Activated CD8-positive, alpha-beta T cell treated with anti-CD3 and anti-CD28 coated beads, Interleukin-2, amount 10 ng/mL, durations not matched to agents 7 days and 5 days (primary cell): Measurements from ENCODE around the gene SH3YL1. TPM values are rescaled to one million over a fixed set of nuclear protein-coding genes. Genes with fewer than 3 reads are reported as not detected.
"Not testable (repeated sequence)": the region's sequence is repeated elsewhere in the genome, so short reads cannot be mapped to it uniquely, and the experiment has no call there.

Experiments used
- ATAC-seq: fragments of 150-1000 bp; cut with Tn5 transposase; one replicate; pipeline ENCODE4 v1.10.0; 2021; ENCODE audit warnings: moderate library complexity
- CTCF ChIA-PET: fragments of 350-600 bp; sonication (Branson Sonifier 250); formaldehyde crosslinking; loops from one replicate; lab custom pipeline; 2021; ENCODE audit warnings: antibody characterized with exemption; lab: Charles Lee
- POLR2A ChIA-PET: fragments of 350-600 bp; sonication (Branson Sonifier 250); formaldehyde crosslinking; loops from one replicate; lab custom pipeline; 2021; ENCODE audit warnings: antibody characterized with exemption; lab: Charles Lee
- DNase-seq: peaks from one replicate; pipeline ENCODE4 v3.0.0-alpha.2; 2020
- H3K27ac Mint-ChIP-seq: one replicate; pipeline ENCODE4 v1.8.0; 2021; ENCODE audit warnings: mild to moderate bottlenecking, mixed read lengths
- H3K27me3 Mint-ChIP-seq: one replicate; pipeline ENCODE4 v1.8.0; 2021; ENCODE audit warnings: low read depth, mixed read lengths
- H3K36me3 Mint-ChIP-seq: one replicate; pipeline ENCODE4 v1.8.0; 2021; ENCODE audit warnings: low read depth, mixed read lengths
- H3K4me1 Mint-ChIP-seq: one replicate; pipeline ENCODE4 v1.8.0; 2021; ENCODE audit warnings: low read depth, mixed read lengths
- H3K4me3 Mint-ChIP-seq: one replicate; pipeline ENCODE4 v1.8.0; 2021; ENCODE audit warnings: mild to moderate bottlenecking, mixed read lengths
- H3K9me3 Mint-ChIP-seq: one replicate; pipeline ENCODE4 v1.8.0; 2022; ENCODE audit warnings: mixed read lengths; ENCODE audit not compliant: insufficient read depth
- total RNA-seq, 2 experiments: library from RNA; stranded (reverse); gene quantifications; one replicate each; pipeline ENCODE4 v1.2.3, GENCODE V29; 2021

Gene SH3YL1
- total RNA-seq, 2 experiments from 2014 or later: 10.9 to 13.2 TPM

DNA sequence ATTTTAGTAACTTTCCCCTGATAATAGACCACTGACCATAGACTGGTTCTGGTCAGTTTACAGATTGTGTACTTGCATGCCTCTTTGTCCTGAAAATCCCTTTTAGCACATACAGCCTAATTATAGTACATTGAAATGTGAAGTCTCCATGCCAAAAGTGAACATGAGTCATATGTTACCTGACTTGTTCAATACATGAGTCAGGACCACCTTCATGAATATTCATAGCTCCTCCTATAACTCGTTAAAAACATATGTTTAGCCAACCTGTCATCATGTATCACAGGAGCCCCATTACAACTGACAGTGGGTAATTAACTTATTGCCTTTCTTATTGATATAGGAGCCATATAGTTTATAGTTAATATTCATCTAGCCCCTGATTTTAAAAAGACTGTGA lies 78.6 kb downstream of the SH3YL1 start:
- Mint-ChIP-seq H3K4me3 (no peak overlapping the region), H3K9me3 (peaks cover 32% of the 10 kb centered on the region), H3K4me1 (no peaks in the 10 kb centered on the region), H3K27ac (no peak overlapping the region), H3K36me3 (peaks cover 3% of the 10 kb centered on the region), H3K27me3 (no peaks in the 10 kb centered on the region)
- ChIA-PET POLR2A (no interaction called here), CTCF (no interaction called here)
- ATAC-seq (no peak), DNase-seq (no peak)

GRCh38 chr2:184695-185094 lies 79.1 kb downstream of the SH3YL1 start:
- Mint-ChIP-seq H3K9me3 (peaks cover 32% of the 10 kb centered on the region), H3K27ac (no peak overlapping the region), H3K36me3 (peaks cover 3% of the 10 kb centered on the region), H3K27me3 (peaks cover 4% of the 10 kb centered on the region), H3K4me3 (no peak overlapping the region), H3K4me1 (no peaks in the 10 kb centered on the region)
- POLR2A ChIA-PET: no interaction called here
- ATAC-seq: no peak
- CTCF ChIA-PET: no interaction called here
- no peak for DNase-seq

DNA sequence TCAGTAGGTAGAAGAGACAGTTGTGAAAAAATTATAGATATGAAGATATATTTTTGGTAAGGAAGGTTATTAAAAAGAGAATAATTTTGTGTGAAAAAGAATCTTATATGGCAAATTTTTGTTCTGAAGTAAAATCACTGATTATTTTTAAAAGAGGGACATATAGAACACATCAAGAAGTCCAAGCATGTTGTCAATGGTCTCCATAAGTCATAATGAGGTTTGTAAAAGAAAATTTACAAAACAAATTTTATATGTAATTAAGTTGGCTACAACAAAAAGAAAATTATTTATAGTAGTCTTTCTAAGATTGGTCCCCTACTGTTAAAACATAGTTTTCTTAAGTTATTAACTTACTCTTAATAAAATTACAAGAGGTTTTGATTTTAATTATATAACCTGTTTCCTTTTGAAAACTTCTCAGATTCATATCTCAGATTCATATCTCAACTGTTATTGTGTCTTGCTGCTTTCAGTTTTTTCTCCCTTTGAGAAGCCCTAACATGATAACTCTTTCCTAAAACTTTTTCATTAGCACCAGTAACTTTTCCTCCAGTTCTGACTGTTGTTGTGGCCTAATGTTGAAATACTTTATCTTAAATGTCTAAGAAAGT lies 81.2 kb downstream of the SH3YL1 start:
- H3K9me3 Mint-ChIP-seq: peaks cover 26% of the 10 kb centered on the region
- POLR2A ChIA-PET: no interaction called here
- no peak overlapping the region for H3K27ac Mint-ChIP-seq
- no peak overlapping the region for H3K4me3 Mint-ChIP-seq
- DNase-seq (no peak), ATAC-seq (no peak)
- H3K27me3 Mint-ChIP-seq: peaks cover 8% of the 10 kb centered on the region
- H3K36me3 Mint-ChIP-seq: peaks cover 3% of the 10 kb centered on the region
- H3K4me1 Mint-ChIP-seq: peaks cover 1% of the 10 kb centered on the region
- CTCF ChIA-PET: no interaction called here

DNA sequence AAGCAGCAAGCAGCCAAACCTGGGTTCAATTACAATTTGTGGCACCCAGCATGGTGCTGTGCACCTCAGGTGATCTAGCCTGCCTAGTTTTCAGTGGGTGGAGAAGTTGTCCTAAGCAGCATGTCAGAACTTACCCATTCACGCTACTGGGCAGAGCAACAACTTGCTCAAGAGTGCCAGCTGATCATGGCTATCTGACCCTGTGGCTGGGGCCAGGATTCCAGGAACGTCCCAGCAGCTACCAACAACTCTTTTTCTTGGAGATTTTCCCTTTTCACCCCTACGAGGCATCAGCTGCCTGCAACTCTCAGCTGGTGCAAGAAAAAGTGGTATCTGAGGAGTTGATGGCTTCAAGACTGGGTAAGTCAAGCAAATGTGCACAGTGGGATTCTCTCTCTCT lies 83.5 kb downstream of the SH3YL1 start:
- ATAC-seq (no peak), DNase-seq (no peak)
- Mint-ChIP-seq H3K36me3 (peaks cover 3% of the 10 kb centered on the region), H3K27me3 (peaks cover 14% of the 10 kb centered on the region), H3K27ac (no peak overlapping the region), H3K9me3 (peaks cover 10% of the 10 kb centered on the region), H3K4me3 (no peak overlapping the region), H3K4me1 (peaks cover 24% of the 10 kb centered on the region)
- CTCF ChIA-PET: no interaction called here
- POLR2A ChIA-PET: no interaction called here

GRCh38 chr2:179886-180285 lies 83.9 kb downstream of the SH3YL1 start:
- Mint-ChIP-seq H3K9me3 (peaks cover 6% of the 10 kb centered on the region), H3K27me3 (peaks cover 19% of the 10 kb centered on the region), H3K27ac (no peak overlapping the region), H3K36me3 (peaks cover 5% of the 10 kb centered on the region), H3K4me1 (peaks cover 28% of the 10 kb centered on the region), H3K4me3 (no peak overlapping the region)
- DNase-seq (no peak), ATAC-seq (no peak)
- CTCF ChIA-PET: no interaction called here
- POLR2A ChIA-PET: no interaction called here

DNA sequence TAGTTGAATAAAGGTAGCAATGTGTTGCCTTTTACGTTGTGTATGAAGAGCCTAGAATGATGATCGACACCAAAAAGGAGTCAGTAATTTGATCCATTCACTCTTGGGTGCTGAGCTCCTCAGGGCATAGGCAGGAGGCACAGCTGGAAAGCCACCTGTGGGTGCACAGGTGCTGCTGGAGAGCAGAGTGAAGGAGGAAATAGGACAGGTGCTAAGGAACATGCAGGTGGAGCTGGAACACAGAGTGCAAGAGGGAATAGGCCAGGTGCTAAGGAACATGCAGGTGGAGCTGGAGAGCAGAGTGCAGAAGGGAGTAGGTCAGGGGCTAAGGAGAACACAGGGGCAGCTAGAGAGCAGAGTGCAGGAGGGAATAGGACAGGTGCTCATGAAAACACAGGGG lies 86.1 kb downstream of the SH3YL1 start:
- Mint-ChIP-seq H3K4me1 (peaks cover 28% of the 10 kb centered on the region), H3K4me3 (no peak overlapping the region), H3K27me3 (peaks cover 24% of the 10 kb centered on the region), H3K9me3 (peaks cover under 1% of the 10 kb centered on the region), H3K36me3 (peaks cover 3% of the 10 kb centered on the region), H3K27ac (no peak overlapping the region)
- ChIA-PET CTCF (interaction anchor here (1.5 kb wide), 1 partner anchor 69 kb away, joined by 4 read pairs; no protein-coding TSS in a partner anchor), POLR2A (no interaction called here)
- ATAC-seq (no peak), DNase-seq (no peak)

DNA sequence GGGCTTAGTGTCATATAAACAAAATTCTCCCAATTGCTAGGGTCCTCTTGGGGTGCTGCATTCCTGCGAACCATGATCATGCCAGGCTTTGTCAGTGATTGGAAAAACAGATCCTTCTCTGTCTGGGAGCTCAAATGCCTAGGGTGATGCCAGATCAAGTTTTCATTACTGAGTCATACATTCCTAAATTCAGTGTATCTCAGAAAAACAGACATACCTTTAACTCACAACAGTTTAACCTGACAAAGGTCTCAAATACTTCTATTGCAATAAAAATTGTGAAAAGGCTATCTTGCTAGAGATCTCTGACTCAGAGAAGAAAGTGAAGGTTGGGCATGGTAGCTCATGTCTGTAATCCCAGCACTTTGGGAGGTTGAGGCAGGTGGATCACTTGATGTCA lies 86.9 kb downstream of the SH3YL1 start:
- no peak overlapping the region for H3K27ac Mint-ChIP-seq
- peaks cover 3% of the 10 kb centered on the region for H3K36me3 Mint-ChIP-seq
- H3K4me3 Mint-ChIP-seq: no peak overlapping the region
- H3K4me1 Mint-ChIP-seq: peaks cover 28% of the 10 kb centered on the region
- peaks cover 24% of the 10 kb centered on the region for H3K27me3 Mint-ChIP-seq
- DNase-seq (no peak), ATAC-seq (no peak)
- CTCF ChIA-PET: interaction anchor here (0.9 to 1.4 kb wide), 3 partner anchors 17 to 460 kb away, joined by 3 read pairs; no protein-coding TSS in a partner anchor
- POLR2A ChIA-PET: no interaction called here
- H3K9me3 Mint-ChIP-seq: no peaks in the 10 kb centered on the region

- H3K4me3 Mint-ChIP-seq: peak overlapping the region; percentile 5
- DNase-seq: peak; percentile 80
- POLR2A ChIA-PET: no interaction called here
- peaks cover 3% of the 10 kb centered on the region for H3K36me3 Mint-ChIP-seq
- ATAC-seq: peak; percentile 99
- no peaks in the 10 kb centered on the region for H3K9me3 Mint-ChIP-seq
- CTCF ChIA-PET: interaction anchor here (0.8 to 2.1 kb wide), 6 partner anchors 17 to 461 kb away, joined by 3 to 6 read pairs (median 3); no protein-coding TSS in a partner anchor
- peak overlapping the region; percentile 11 for H3K27ac Mint-ChIP-seq
- peaks cover 28% of the 10 kb centered on the region for H3K4me1 Mint-ChIP-seq
- peaks cover 24% of the 10 kb centered on the region for H3K27me3 Mint-ChIP-seq
These were observed 87.7 kb downstream of the SH3YL1 start for GRCh38 chr2:175880-176820.

- DNase-seq (no peak), ATAC-seq (no peak)
- peaks cover 28% of the 10 kb centered on the region for H3K4me1 Mint-ChIP-seq
- H3K4me3 Mint-ChIP-seq: no peak overlapping the region
- ChIA-PET CTCF (interaction anchor here (1.4 to 2.1 kb wide), 3 partner anchors 157 to 461 kb away, joined by 3 to 6 read pairs (median 4); no protein-coding TSS in a partner anchor), POLR2A (no interaction called here)
- no peaks in the 10 kb centered on the region for H3K9me3 Mint-ChIP-seq
- peaks cover 24% of the 10 kb centered on the region for H3K27me3 Mint-ChIP-seq
- no peak overlapping the region for H3K27ac Mint-ChIP-seq
- peaks cover 3% of the 10 kb centered on the region for H3K36me3 Mint-ChIP-seq
These were observed 88.6 kb downstream of the SH3YL1 start for GRCh38 chr2:175161-175786.

DNA sequence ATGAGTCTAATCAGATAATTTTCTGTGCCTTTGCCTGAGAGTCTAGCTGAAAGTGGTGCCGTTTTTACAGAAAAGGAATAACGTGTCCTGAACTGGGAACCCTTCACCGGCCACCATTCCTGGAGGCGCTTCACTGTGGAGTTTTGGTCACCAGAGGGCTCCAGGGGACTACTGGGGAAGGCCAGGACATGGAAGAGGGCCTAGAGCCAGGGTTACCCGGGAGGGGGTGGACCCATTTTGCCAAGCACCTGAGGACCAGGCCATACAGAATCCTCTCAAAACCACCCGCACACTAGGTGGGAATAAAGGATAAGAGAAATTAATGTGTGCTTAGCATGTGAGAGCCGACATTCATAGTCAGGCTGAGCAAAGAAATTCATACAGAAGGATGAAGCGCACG lies 91.7 kb downstream of the SH3YL1 start:
- CTCF ChIA-PET, H3K9me3 Mint-ChIP-seq, H3K4me3 Mint-ChIP-seq, ATAC-seq, POLR2A ChIA-PET, H3K27ac Mint-ChIP-seq, DNase-seq, H3K36me3 Mint-ChIP-seq: not testable (repeated sequence)
- peaks cover 14% of the 10 kb centered on the region for H3K27me3 Mint-ChIP-seq
- H3K4me1 Mint-ChIP-seq: peaks cover 21% of the 10 kb centered on the region

- no peak for ATAC-seq
- ChIA-PET POLR2A (no interaction called here), CTCF (no interaction called here)
- Mint-ChIP-seq H3K4me3 (no peak overlapping the region), H3K9me3 (no peaks in the 10 kb centered on the region), H3K36me3 (no peaks in the 10 kb centered on the region), H3K27ac (no peak overlapping the region), H3K27me3 (peaks cover 5% of the 10 kb centered on the region), H3K4me1 (no peaks in the 10 kb centered on the region)
- no peak for DNase-seq
These were observed 94.1 kb downstream of the SH3YL1 start for GRCh38 chr2:169741-170140.
